PFSK-1 (cell line): ENCODE data around the gene FOSL2.

Experiments used
- POLR2AphosphoS5 ChIP-seq: IDR thresholded peaks from 2 replicates; pipeline ENCODE4 v1.6.1; 2012; ENCODE audit warnings: low read depth, mild to moderate bottlenecking, control low read depth, low read length, moderate library complexity
- REST ChIP-seq, 2 experiments: IDR thresholded peaks; 2 replicates each; pipeline versions ENCODE4 v1.6.1 to v1.8.0; 2011 to 2012; ENCODE audit warnings: low read depth in 2 of 2, low read length in 2 of 2, control low read depth in 1 of 2, inconsistent platforms in 1 of 2, mild to moderate bottlenecking in 1 of 2, moderate library complexity in 1 of 2; ENCODE audit not compliant: insufficient read depth in 1 of 2
- SIN3A ChIP-seq: IDR thresholded peaks from 2 replicates; pipeline ENCODE4 v1.6.1; 2012; ENCODE audit warnings: mild to moderate bottlenecking, low read length, moderate library complexity, borderline replicate concordance; ENCODE audit not compliant: insufficient read depth
- TAF1 ChIP-seq: IDR thresholded peaks from 2 replicates; pipeline ENCODE4 v1.6.1; 2012; ENCODE audit warnings: low read length, control low read depth, borderline replicate concordance; ENCODE audit not compliant: insufficient read depth

DNA sequence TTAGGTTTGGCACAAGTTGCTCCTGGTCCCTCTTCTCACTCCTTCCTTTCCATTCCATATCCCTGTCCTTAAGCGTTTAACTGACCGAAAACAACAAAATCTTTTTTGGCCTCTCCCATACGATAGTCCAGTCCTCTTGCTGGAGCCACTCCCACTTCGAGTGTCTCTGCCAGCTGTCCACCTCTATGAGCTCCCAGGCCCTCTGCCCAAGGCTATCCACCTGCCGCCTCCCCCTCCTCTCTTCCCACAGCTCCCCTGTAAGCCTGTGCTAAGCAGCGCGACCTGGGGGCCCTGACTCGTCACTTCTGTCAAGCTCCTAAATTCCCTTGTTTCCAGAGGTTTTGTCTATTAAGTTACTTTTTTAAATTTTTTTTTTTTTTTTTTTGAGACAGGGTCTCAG lies 47.0 kb upstream of the FOSL2 start:
- TF ChIP-seq TAF1: no peak
- no peak for TF ChIP-seq POLR2AphosphoS5
- no peak for TF ChIP-seq SIN3A
- TF ChIP-seq REST (IDR thresholded peaks at IDR 0.05; ENCODE audit: insufficient read depth in 1 of 2, low read depth in 2 of 2, low read length in 2 of 2): no peak
